NCI-H82 treated with DMSO at 0.1 percent for 48 hours (cell line): Measurements from ENCODE around the gene TOR4A.

Experiments
- DNase-seq: peaks from one replicate; lab custom pipeline; 2025; ENCODE audit not compliant: unreplicated experiment; lab: John Stamatoyannopoulos, UW

The TOR4A gene

GRCh38 chr9:137277329-137278041 is at the start of gene TOR4A:
Gene TOR4A, plus strand, starts transcription at chr9:137277726. Its CDS starts 964 bp downstream, at chr9:137278690.
- no peak for DNase-seq

- DNase-seq = no peak
These were observed 49.5 kb upstream of the TOR4A start for GRCh38 chr9:137227853-137228505.

- no peak for DNase-seq
These were observed 49.0 kb upstream of the TOR4A start for GRCh38 chr9:137228506-137228967.

- DNase-seq = no peak
These were observed 48.3 kb upstream of the TOR4A start for GRCh38 chr9:137228968-137229896.

- DNase-seq = no peak
These were observed 47.4 kb upstream of the TOR4A start for GRCh38 chr9:137229903-137230704.

GRCh38 chr9:137230705-137231371 is 46.7 kb upstream of the TOR4A start, which contains the start of gene SLC34A3:
Gene SLC34A3, plus strand, starts transcription at chr9:137230901. Its CDS starts 802 bp downstream, at chr9:137231703.
- no peak for DNase-seq

- DNase-seq = no peak
These were observed 46.0 kb upstream of the TOR4A start for GRCh38 chr9:137231372-137232039.

GRCh38 chr9:137232101-137232500 is 45.4 kb upstream of the TOR4A start:
- DNase-seq = no peak

- no peak for DNase-seq
These were observed 45.0 kb upstream of the TOR4A start for GRCh38 chr9:137232510-137232909.

- no peak for DNase-seq
These were observed 44.2 kb upstream of the TOR4A start for GRCh38 chr9:137233143-137233980.

- DNase-seq = no peak
These were observed 43.4 kb upstream of the TOR4A start for GRCh38 chr9:137234055-137234697.

- no peak for DNase-seq
These were observed 42.6 kb upstream of the TOR4A start for GRCh38 chr9:137234758-137235423.

GRCh38 chr9:137235424-137236237 is 41.9 kb upstream of the TOR4A start:
- DNase-seq = no peak

GRCh38 chr9:137236238-137236935 is 41.1 kb upstream of the TOR4A start:
- DNase-seq = peak; percentile 69

- DNase-seq = no peak
These were observed 40.5 kb upstream of the TOR4A start for GRCh38 chr9:137236936-137237421.
